Muscle layer of duodenum (tissue), 2 donors: ENCODE measurements around the gene SYT3.
A peak's percentile ranks its signal among the peaks of the same experiment; 100 is the strongest.

ENCODE experiments used
- H3K27ac ChIP-seq: one replicate; pipeline ENCODE4 v1.7.0; 2013; ENCODE audit warnings: mild to moderate bottlenecking, low read length
- H3K27me3 ChIP-seq: one replicate; pipeline ENCODE4 v1.7.0; 2013; ENCODE audit warnings: low read depth, mild to moderate bottlenecking, control low read depth, low read length
- H3K36me3 ChIP-seq, 2 donors: one replicate each; pipeline ENCODE4 v1.7.0; 2013; ENCODE audit warnings: low read length in 2 of 2, control low read depth in 1 of 2, mild to moderate bottlenecking in 1 of 2; ENCODE audit not compliant: insufficient read depth in 2 of 2, control insufficient read depth in 1 of 2
- H3K4me1 ChIP-seq, 2 donors: one replicate each; pipeline ENCODE4 v1.7.0; 2013; ENCODE audit warnings: low read length in 2 of 2, mild to moderate bottlenecking in 2 of 2, control low read depth in 1 of 2, moderate library complexity in 1 of 2; ENCODE audit not compliant: insufficient read depth in 2 of 2, control insufficient read depth in 1 of 2
- H3K4me3 ChIP-seq, 2 donors: one replicate each; pipeline ENCODE4 v1.7.0; 2013; ENCODE audit warnings: low read length in 2 of 2, low read depth in 1 of 2, mild to moderate bottlenecking in 1 of 2
- H3K9me3 ChIP-seq, 2 donors: one replicate each; pipeline ENCODE4 v1.7.0; 2013; ENCODE audit warnings: low read length in 2 of 2, control low read depth in 1 of 2, mild to moderate bottlenecking in 1 of 2; ENCODE audit not compliant: control insufficient read depth in 1 of 2
- donor health status: healthy.

Gene SYT3, protein sequence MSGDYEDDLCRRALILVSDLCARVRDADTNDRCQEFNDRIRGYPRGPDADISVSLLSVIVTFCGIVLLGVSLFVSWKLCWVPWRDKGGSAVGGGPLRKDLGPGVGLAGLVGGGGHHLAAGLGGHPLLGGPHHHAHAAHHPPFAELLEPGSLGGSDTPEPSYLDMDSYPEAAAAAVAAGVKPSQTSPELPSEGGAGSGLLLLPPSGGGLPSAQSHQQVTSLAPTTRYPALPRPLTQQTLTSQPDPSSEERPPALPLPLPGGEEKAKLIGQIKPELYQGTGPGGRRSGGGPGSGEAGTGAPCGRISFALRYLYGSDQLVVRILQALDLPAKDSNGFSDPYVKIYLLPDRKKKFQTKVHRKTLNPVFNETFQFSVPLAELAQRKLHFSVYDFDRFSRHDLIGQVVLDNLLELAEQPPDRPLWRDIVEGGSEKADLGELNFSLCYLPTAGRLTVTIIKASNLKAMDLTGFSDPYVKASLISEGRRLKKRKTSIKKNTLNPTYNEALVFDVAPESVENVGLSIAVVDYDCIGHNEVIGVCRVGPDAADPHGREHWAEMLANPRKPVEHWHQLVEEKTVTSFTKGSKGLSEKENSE

GRCh38 chr19:50639121-50640112 is at the start of gene SYT3:
Gene SYT3, minus strand, starts transcription at chr19:50639881. Its CDS starts 2,470 bp downstream, at chr19:50637411.
- H3K4me3 ChIP-seq: peak within 1 kb of the TSS in 1 of 2 donors; percentile 64
- H3K9me3 ChIP-seq: peaks cover 0 to 13% of the 10 kb centered on the region in 2 donors
- no peaks in the 10 kb centered on the region for H3K36me3 ChIP-seq
- no peak within 1 kb of the TSS for H3K27ac ChIP-seq
- peaks cover 0 to 8% of the 10 kb centered on the region in 2 donors for H3K4me1 ChIP-seq
- H3K27me3 ChIP-seq: peaks cover 13% of the 10 kb centered on the region

DNA sequence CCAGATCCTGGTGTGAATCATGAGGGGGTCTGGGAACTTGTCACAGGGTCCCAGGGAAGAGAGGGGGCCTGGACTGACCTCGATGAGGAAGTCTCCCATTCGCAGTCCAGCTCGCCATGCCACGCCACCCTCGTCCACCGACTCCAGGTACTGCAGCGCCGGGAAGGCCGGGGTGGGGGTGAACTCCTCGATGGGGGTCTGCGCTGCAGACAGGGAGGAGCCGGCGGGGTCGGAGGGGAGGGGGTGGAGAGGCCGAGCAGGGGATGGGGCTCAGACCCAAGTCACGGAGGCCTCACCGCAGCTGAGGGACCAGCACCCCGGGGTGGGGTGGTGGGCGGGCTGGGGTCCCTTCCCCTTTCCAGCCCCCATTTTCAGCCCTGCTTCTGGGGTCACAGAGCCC is 49.1 kb upstream of the SYT3 start:
- Histone ChIP-seq H3K36me3 (no peaks in the 10 kb centered on the region), H3K9me3 (no peaks in the 10 kb centered on the region), H3K27ac (no peak overlapping the region), H3K27me3 (peaks cover 10% of the 10 kb centered on the region), H3K4me1 (no peaks in the 10 kb centered on the region), H3K4me3 (no peak overlapping the region)

GRCh38 chr19:50686310-50687032 is 46.8 kb upstream of the SYT3 start:
- H3K27ac ChIP-seq: no peak overlapping the region
- peaks cover 3% of the 10 kb centered on the region for H3K27me3 ChIP-seq
- H3K4me1 ChIP-seq: no peaks in the 10 kb centered on the region

GRCh38 chr19:50679177-50680125 is 39.8 kb upstream of the SYT3 start:
- Histone ChIP-seq H3K36me3 (no peaks in the 10 kb centered on the region), H3K27me3 (no peaks in the 10 kb centered on the region), H3K9me3 (peaks cover 0 to 4% of the 10 kb centered on the region in 2 donors), H3K4me1 (peaks cover 0 to 6% of the 10 kb centered on the region in 2 donors), H3K27ac (no peak overlapping the region), H3K4me3 (no peak overlapping the region)

More at GRCh38 chr19:50686310-50687032, 46.8 kb upstream of the SYT3 start:
- Histone ChIP-seq H3K4me3 (no peak overlapping the region), H3K9me3 (no peaks in the 10 kb centered on the region), H3K36me3 (no peaks in the 10 kb centered on the region)

DNA sequence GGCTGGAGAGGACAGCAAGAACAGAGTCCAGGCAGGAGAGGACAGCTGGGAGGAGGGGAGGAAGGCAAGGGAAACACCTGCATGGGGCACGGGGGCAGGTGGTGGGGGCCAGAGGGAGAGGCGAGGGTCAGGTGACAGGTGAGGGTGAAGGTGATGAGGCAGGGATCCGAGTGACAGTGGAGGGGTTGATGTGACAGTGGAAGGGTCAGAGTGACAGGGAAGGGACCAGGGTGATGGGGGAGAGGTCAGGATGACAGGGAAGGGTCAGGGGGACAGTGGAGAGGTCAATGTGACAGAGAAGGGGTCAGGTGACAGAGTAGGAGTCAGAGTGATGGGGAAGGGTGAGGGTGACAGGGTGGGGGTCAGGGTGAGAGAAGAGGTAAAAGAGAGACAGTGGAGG is 38.6 kb upstream of the SYT3 start:
- no peaks in the 10 kb centered on the region for H3K27me3 ChIP-seq
- peaks cover 0 to 6% of the 10 kb centered on the region in 2 donors for H3K4me1 ChIP-seq
- H3K36me3 ChIP-seq: no peaks in the 10 kb centered on the region
- peaks cover 0 to 4% of the 10 kb centered on the region in 2 donors for H3K9me3 ChIP-seq
- no peak overlapping the region for H3K27ac ChIP-seq
- H3K4me3 ChIP-seq: no peak overlapping the region

DNA sequence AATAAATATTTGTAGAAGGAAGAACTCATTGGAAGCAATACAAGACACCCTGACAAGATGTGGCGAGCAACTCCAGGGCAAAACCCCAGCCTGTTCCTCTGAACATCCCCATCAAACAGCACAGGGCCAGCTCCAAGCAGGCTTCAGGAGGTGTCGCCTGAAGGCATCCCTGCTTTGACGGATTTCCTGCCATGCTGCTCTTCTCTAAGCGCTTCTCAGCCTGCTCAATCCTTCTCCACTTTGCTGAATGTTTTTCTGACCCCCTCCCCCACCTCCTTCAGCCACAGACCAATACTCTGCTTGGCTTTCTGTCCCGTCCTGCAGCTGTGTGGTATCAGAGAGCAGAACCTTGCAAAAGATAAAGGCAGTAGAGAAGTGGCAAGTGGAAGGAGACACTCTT is 38.0 kb upstream of the SYT3 start:
- peaks cover 0 to 6% of the 10 kb centered on the region in 2 donors for H3K4me1 ChIP-seq
- H3K27me3 ChIP-seq: no peaks in the 10 kb centered on the region
- no peaks in the 10 kb centered on the region for H3K36me3 ChIP-seq
- no peak overlapping the region for H3K4me3 ChIP-seq
- no peak overlapping the region for H3K27ac ChIP-seq
- H3K9me3 ChIP-seq: peaks cover 0 to 4% of the 10 kb centered on the region in 2 donors

- Histone ChIP-seq H3K4me3 (no peak overlapping the region), H3K9me3 (peaks cover 0 to 4% of the 10 kb centered on the region in 2 donors), H3K27ac (no peak overlapping the region), H3K27me3 (no peaks in the 10 kb centered on the region), H3K4me1 (peaks cover 0 to 6% of the 10 kb centered on the region in 2 donors), H3K36me3 (no peaks in the 10 kb centered on the region)
Observed at GRCh38 chr19:50676625-50677197, 37.0 kb upstream of the SYT3 start.

- Histone ChIP-seq H3K4me3 (no peak overlapping the region), H3K27me3 (peaks cover 13% of the 10 kb centered on the region), H3K36me3 (no peaks in the 10 kb centered on the region)
Observed at GRCh38 chr19:50673118-50673517, 33.4 kb upstream of the SYT3 start.

DNA sequence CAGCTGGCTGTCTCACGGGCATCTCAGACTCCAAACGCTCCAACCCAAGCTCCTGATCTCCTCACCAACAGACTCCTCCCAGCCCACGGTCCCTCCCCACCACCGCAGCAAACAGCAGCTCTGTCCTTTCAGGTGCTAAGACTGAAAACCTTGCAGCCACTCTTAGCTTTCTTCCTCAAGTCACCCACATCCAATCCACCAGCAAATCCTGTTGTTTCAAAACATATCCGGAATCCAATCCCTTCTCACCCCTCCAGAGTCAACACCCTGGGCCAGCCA is 30.4 kb upstream of the SYT3 start:
- H3K27me3 ChIP-seq: peaks cover 21% of the 10 kb centered on the region
- H3K4me3 ChIP-seq: no peak overlapping the region
- H3K9me3 ChIP-seq: no peaks in the 10 kb centered on the region
- H3K27ac ChIP-seq: no peak overlapping the region
- peaks cover 0 to 22% of the 10 kb centered on the region in 2 donors for H3K4me1 ChIP-seq
- H3K36me3 ChIP-seq: no peaks in the 10 kb centered on the region

More at GRCh38 chr19:50673118-50673517, 33.4 kb upstream of the SYT3 start:
- Histone ChIP-seq H3K4me1 (peaks cover 0 to 4% of the 10 kb centered on the region in 2 donors), H3K27ac (no peak overlapping the region), H3K9me3 (peaks cover 0 to 4% of the 10 kb centered on the region in 2 donors)
